Measurements from ENCODE around the gene RBPJ.

GRCh38 chr4:26298198-26298947 is 22.4 kb upstream of the RBPJ start:
- TF ChIP-seq CTCF (IDR thresholded peaks at IDR 0.05; ENCODE audit: low read length), result no peak
- no peak for TF ChIP-seq EZH2 (IDR thresholded peaks at IDR 0.05; ENCODE audit: borderline replicate concordance, low read length)

Data from OCI-LY1 (cell line).